GM12801 (cell line): Measurements from ENCODE around the gene SNAI3.

ENCODE experiments used
- TF ChIP-seq, protein P1 (sequence below): IDR thresholded peaks from one replicate; pipeline ENCODE4 v1.5.1; 2011; ENCODE audit warnings: control low read depth; ENCODE audit not compliant: insufficient read length; ENCODE audit errors: extremely low read depth

Gene SNAI3

GRCh38 chr16:88700636-88701482 lies 14.6 kb upstream of the SNAI3 start:
- TF ChIP-seq, protein P1, sequence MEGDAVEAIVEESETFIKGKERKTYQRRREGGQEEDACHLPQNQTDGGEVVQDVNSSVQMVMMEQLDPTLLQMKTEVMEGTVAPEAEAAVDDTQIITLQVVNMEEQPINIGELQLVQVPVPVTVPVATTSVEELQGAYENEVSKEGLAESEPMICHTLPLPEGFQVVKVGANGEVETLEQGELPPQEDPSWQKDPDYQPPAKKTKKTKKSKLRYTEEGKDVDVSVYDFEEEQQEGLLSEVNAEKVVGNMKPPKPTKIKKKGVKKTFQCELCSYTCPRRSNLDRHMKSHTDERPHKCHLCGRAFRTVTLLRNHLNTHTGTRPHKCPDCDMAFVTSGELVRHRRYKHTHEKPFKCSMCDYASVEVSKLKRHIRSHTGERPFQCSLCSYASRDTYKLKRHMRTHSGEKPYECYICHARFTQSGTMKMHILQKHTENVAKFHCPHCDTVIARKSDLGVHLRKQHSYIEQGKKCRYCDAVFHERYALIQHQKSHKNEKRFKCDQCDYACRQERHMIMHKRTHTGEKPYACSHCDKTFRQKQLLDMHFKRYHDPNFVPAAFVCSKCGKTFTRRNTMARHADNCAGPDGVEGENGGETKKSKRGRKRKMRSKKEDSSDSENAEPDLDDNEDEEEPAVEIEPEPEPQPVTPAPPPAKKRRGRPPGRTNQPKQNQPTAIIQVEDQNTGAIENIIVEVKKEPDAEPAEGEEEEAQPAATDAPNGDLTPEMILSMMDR = no peak

DNA sequence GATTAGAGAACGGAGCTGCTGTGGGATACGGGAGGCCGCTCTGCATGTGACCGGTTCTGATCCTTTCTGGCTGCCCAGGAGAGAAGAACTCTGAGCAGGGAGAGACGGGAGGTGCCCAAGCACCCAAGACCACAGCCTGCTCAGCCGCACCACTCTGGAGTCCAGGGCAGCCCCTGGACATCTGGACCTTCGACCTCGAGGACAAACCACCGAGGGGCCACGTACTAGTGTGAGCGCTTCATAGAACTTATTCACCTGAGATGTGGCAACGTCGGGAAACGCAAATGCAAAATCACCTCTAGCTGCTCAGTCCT lies 14.0 kb upstream of the SNAI3 start:
- TF ChIP-seq, protein P1 = no peak

DNA sequence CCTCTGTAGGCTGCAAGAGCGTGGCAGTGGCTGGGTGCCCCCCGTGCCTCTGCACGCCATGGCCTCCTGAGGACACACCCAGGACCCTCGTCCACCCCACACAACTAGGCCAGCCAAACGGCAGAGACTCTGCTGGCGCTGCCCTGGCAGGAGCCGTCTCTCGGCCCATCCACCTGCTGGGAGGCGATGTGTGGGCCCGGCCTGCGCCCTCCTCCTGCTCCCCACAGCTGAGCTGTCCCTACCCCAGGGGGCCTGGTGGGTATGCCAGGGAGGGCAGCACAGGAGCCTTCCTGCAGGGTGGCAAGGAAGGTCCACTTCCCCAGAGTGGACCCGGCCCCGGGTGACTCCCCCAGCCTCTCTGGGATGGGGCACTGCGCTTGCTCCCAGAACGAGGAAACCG lies 12.9 kb upstream of the SNAI3 start:
- TF ChIP-seq, protein P1 = no peak

DNA sequence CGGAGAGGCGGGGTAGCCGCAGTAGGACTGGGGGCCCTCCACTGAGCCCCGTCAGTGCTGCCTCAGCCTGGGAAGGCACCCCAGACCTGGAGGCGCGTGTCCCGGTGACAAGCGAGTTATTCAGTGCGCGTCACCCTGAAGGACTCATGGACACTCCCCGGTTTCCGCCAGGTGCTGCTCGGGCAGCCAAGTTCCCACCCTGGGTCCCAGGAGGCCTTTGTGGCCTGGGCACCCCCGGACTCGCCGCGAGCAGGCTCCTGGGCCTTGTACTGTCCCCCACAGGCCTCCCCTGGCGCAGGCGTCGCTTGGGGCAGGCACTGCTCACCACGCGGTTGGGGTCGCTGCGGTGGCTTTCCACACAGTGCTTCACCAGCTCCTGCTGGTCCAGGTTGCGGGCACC lies 12.3 kb upstream of the SNAI3 start:
- TF ChIP-seq, protein P1 = no peak

- TF ChIP-seq, protein P1 = no peak
Measured at GRCh38 chr16:88697831-88698615, 11.7 kb upstream of the SNAI3 start.

DNA sequence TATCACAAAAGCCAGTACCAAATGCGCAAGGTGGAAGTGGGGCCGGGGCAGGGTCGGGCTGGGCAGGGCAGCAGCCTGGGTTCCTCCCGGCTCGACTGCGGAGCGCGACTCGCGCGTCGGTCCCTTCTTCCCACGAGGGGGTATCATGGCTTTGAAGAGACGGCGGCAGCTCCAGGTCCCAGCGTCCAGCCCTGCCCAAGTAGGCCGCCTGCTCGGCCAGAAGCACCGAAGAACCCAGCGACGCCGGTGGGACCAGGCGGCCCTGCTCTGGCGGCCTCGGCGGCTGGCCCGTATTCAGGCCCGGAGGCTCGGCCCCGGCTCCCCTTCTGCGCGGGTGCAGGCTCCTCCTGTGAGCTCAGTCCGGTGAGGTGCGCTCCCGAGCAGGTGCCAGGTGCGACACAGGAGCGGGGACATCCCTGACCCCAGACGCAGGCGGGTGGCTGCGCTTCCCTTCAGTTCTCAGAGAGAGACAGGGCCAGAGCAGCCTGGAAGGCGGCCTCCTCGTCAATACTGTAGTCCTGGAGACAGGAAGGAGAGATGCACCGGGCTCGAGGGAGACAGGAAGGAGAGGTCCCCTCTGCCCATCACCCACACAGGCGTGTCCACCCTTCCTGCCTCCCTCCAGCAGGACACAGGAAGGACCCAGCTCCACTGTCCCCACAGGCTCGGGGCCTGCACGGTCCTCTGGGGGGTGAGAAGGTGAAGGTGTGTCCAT lies 11.0 kb upstream of the SNAI3 start:
- TF ChIP-seq, protein P1 = no peak

GRCh38 chr16:88696441-88696840 lies 10.1 kb upstream of the SNAI3 start:
- TF ChIP-seq, protein P1 = no peak
